Caco-2 (cell line): ENCODE measurements around the gene DNAJC8. TPM values are rescaled to one million over a fixed set of nuclear protein-coding genes. Genes with fewer than 3 reads are reported as not detected.
A peak's percentile ranks its signal among the peaks of the same experiment; 100 is the strongest.

Experiments used
- BruUV-seq: library from RNA; stranded (reverse); fragments of 400-500 nt; replicated peaks from 2 replicates; lab custom pipeline; 2021; lab: Mats Ljungman, UMichigan
- CTCF ChIA-PET: fragments of 300-600 bp; sonication (Branson Sonifier 250); formaldehyde crosslinking; loops from one replicate; lab custom pipeline; 2022; ENCODE audit warnings: antibody characterized with exemption; lab: Charles Lee
- POLR2A ChIA-PET: fragments of 300-600 bp; sonication (Branson Sonifier 250); formaldehyde crosslinking; loops from one replicate; lab custom pipeline; 2022; ENCODE audit warnings: antibody characterized with exemption; lab: Charles Lee
- DNase-seq, 2 experiments: peaks; one replicate each; pipeline versions ENCODE4 v3.0.0 to v3.0.0-alpha.2; 2020 to 2022
- H3K27me3 ChIP-seq: replicated peaks from 2 replicates; pipeline ENCODE4 v1.6.0; 2011; ENCODE audit warnings: low read length; ENCODE audit not compliant: control insufficient read depth, insufficient read depth
- H3K36me3 ChIP-seq: 2 replicates; pipeline ENCODE4 v1.5.1; 2011; ENCODE audit warnings: low read length; ENCODE audit not compliant: control insufficient read depth, insufficient read depth
- H3K4me1 ChIP-seq: fragments of 250-450 bp; sonication (Bioruptor Pico); 2 replicates; pipeline ENCODE4 v1.5.1; 2020; ENCODE audit warnings: mild to moderate bottlenecking
- H3K4me3 ChIP-seq: 2 replicates; pipeline ENCODE4 v1.5.1; 2011; ENCODE audit warnings: low read depth, mild to moderate bottlenecking, control low read depth, low read length
- H3K9me3 ChIP-seq: fragments of 250-450 bp; sonication (Bioruptor Pico); 2 replicates; pipeline ENCODE4 v1.5.1; 2020; ENCODE audit warnings: mild to moderate bottlenecking, moderate library complexity
- H3K27ac Mint-ChIP-seq: one replicate; pipeline ENCODE4 v1.8.0; 2022; ENCODE audit warnings: mixed read lengths; ENCODE audit not compliant: unreplicated experiment
- H3K27me3 Mint-ChIP-seq: one replicate; pipeline ENCODE4 v1.8.0; 2022; ENCODE audit warnings: mixed read lengths; ENCODE audit not compliant: insufficient read depth, unreplicated experiment
- H3K36me3 Mint-ChIP-seq: one replicate; pipeline ENCODE4 v1.8.0; 2022; ENCODE audit warnings: mild to moderate bottlenecking, mixed read lengths; ENCODE audit not compliant: insufficient read depth, unreplicated experiment
- H3K4me1 Mint-ChIP-seq: one replicate; pipeline ENCODE4 v1.8.0; 2022; ENCODE audit warnings: low read depth, mixed read lengths; ENCODE audit not compliant: unreplicated experiment
- H3K4me3 Mint-ChIP-seq: one replicate; pipeline ENCODE4 v1.8.0; 2022; ENCODE audit warnings: mild to moderate bottlenecking, moderate library complexity, mixed read lengths; ENCODE audit not compliant: unreplicated experiment
- H3K9me3 Mint-ChIP-seq: one replicate; pipeline ENCODE4 v1.8.0; 2022; ENCODE audit warnings: mixed read lengths; ENCODE audit not compliant: unreplicated experiment
- CTCF ChIP-seq, 2 experiments: fragments of 200-600 bp in 1 of 2; IDR thresholded peaks; 1 replicate in 1 of 2; 2 replicates in 1 of 2; pipeline versions ENCODE4 v1.5.1 to v1.8.0; 2011 to 2022; ENCODE audit warnings: antibody characterized with exemption in 1 of 2, control low read depth in 1 of 2, inconsistent platforms in 1 of 2, low read depth in 1 of 2, low read length in 1 of 2, mild to moderate bottlenecking in 1 of 2, moderate library complexity in 1 of 2; ENCODE audit not compliant: insufficient read depth in 1 of 2, severe bottlenecking in 1 of 2, unreplicated experiment in 1 of 2
- intact Hi-C: fragments of 100-400 bp; cut with micrococcal nuclease; formaldehyde crosslinking; loops from one replicate; pipeline ENCODE4 v1.10.0; 2022; ENCODE audit not compliant: unreplicated experiment
- total RNA-seq: library from RNA; stranded (reverse); gene quantifications from 2 replicates; pipeline ENCODE4 v1.2.3, GENCODE V29; 2022

Gene DNAJC8
- total RNA-seq, 1 experiment from 2014 or later, result 69.4 TPM

- Histone ChIP-seq H3K36me3 (no peaks in the 10 kb centered on the region), H3K27me3 (no peaks in the 10 kb centered on the region), H3K9me3 (no peaks in the 10 kb centered on the region), H3K4me1 (peaks cover 5% of the 10 kb centered on the region; the same call in 1 of the 2 replicates), H3K4me3 (no peak overlapping the region)
- no peak for TF ChIP-seq CTCF (IDR thresholded peaks at IDR 0.05; ENCODE audit: insufficient read depth in 1 of 2, low read depth in 1 of 2, low read length in 1 of 2, severe bottlenecking in 1 of 2, unreplicated experiment in 1 of 2)
- H3K4me3 Mint-ChIP-seq, result no peak overlapping the region
- no peaks in the 10 kb centered on the region for H3K9me3 Mint-ChIP-seq
- DNase-seq, result no peak
- CTCF ChIA-PET, result no interaction called here
- H3K27ac Mint-ChIP-seq, result no peak overlapping the region
- no peaks in the 10 kb centered on the region for H3K27me3 Mint-ChIP-seq
- H3K4me1 Mint-ChIP-seq, result peaks cover 8% of the 10 kb centered on the region
- intact Hi-C loops, result no loop called here
- no TSS peak for BruUV-seq
- no peaks in the 10 kb centered on the region for H3K36me3 Mint-ChIP-seq
- POLR2A ChIA-PET, result no interaction called here
These were observed 7.2 kb upstream of the DNAJC8 start for GRCh38 chr1:28240024-28240423.

- Mint-ChIP-seq H3K4me1 (peaks cover 6% of the 10 kb centered on the region), H3K27me3 (no peaks in the 10 kb centered on the region), H3K27ac (no peak overlapping the region), H3K9me3 (no peaks in the 10 kb centered on the region), H3K4me3 (no peak overlapping the region), H3K36me3 (no peaks in the 10 kb centered on the region)
- Histone ChIP-seq H3K4me3 (no peak overlapping the region), H3K4me1 (peaks cover 5% of the 10 kb centered on the region; the same call in 1 of the 2 replicates), H3K36me3 (no peaks in the 10 kb centered on the region), H3K9me3 (no peaks in the 10 kb centered on the region), H3K27me3 (no peaks in the 10 kb centered on the region)
- no peak for TF ChIP-seq CTCF (IDR thresholded peaks at IDR 0.05; ENCODE audit: insufficient read depth in 1 of 2, low read depth in 1 of 2, low read length in 1 of 2, severe bottlenecking in 1 of 2, unreplicated experiment in 1 of 2)
- BruUV-seq, result no TSS peak
- ChIA-PET POLR2A (no interaction called here), CTCF (no interaction called here)
- no peak for DNase-seq
- intact Hi-C loops, result no loop called here
These were observed 6.2 kb upstream of the DNAJC8 start for GRCh38 chr1:28239004-28239403.

GRCh38 chr1:28236656-28237322 lies 4.0 kb upstream of the DNAJC8 start:
- no TSS peak for BruUV-seq

More at GRCh38 chr1:28236656-28237322, 4.0 kb upstream of the DNAJC8 start:
- H3K9me3 Mint-ChIP-seq, result no peaks in the 10 kb centered on the region
- H3K9me3 ChIP-seq, result no peaks in the 10 kb centered on the region
- POLR2A ChIA-PET, result interaction anchor here (1.0 kb wide), 1 partner anchor 23 kb away, joined by 3 read pairs; the partner anchor contains the start of gene SESN2
- no peaks in the 10 kb centered on the region for H3K27me3 ChIP-seq
- H3K4me1 Mint-ChIP-seq, result no peaks in the 10 kb centered on the region
- H3K4me1 ChIP-seq, result no peaks in the 10 kb centered on the region
- no peaks in the 10 kb centered on the region for H3K27me3 Mint-ChIP-seq
- H3K27ac Mint-ChIP-seq, result no peak overlapping the region
- DNase-seq, result no peak
- H3K36me3 Mint-ChIP-seq, result peaks cover 5% of the 10 kb centered on the region
- TF ChIP-seq CTCF (IDR thresholded peaks at IDR 0.05; ENCODE audit: insufficient read depth in 1 of 2, low read depth in 1 of 2, low read length in 1 of 2, severe bottlenecking in 1 of 2, unreplicated experiment in 1 of 2), result no peak
- peak overlapping the region; percentile 95 for H3K4me3 ChIP-seq
- CTCF ChIA-PET, result interaction anchor here (1.1 to 1.3 kb wide), 2 partner anchors 12 to 146 kb away, joined by 3 to 14 read pairs; no protein-coding TSS in a partner anchor
- intact Hi-C loops, result no loop called here
- H3K36me3 ChIP-seq, result no peaks in the 10 kb centered on the region
- H3K4me3 Mint-ChIP-seq, result no peak overlapping the region
